Neural cell (in vitro differentiated cells): ENCODE data around the gene CRIP1. TPM values are rescaled to one million over a fixed set of nuclear protein-coding genes. Genes with fewer than 3 reads are reported as not detected.

Experiments
- H2AFZ ChIP-seq: fragments of 200-600, 300-800 bp; sonication (generic), shearing (Covaris generic); 2 replicates; pipeline ENCODE4 v1.6.0; 2014; ENCODE audit warnings: low read depth, mild to moderate bottlenecking, antibody characterized with exemption, low read length, moderate library complexity
- H3F3A ChIP-seq: fragments of 200-600 bp; shearing (Covaris generic); 2 replicates; pipeline ENCODE4 v1.6.1; 2016; ENCODE audit warnings: mild to moderate bottlenecking, moderate library complexity, mixed read lengths, antibody characterized with exemption, low read length; ENCODE audit not compliant: insufficient read depth, poor library complexity, severe bottlenecking
- H3K27ac ChIP-seq: fragments of 200-600, 300-800 bp; sonication (generic), shearing (Covaris generic); 2 replicates; pipeline ENCODE4 v1.5.1; 2014; ENCODE audit warnings: mild to moderate bottlenecking, low read length, moderate library complexity
- H3K27me3 ChIP-seq: fragments of 300-800, 200-600 bp; sonication (generic), shearing (Covaris generic); 2 replicates; pipeline ENCODE4 v1.6.0; 2014; ENCODE audit warnings: mild to moderate bottlenecking, low read depth, low read length, moderate library complexity; ENCODE audit not compliant: insufficient read depth
- H3K36me3 ChIP-seq: fragments of 300-800, 200-600 bp; sonication (generic), shearing (Covaris generic); 2 replicates; pipeline ENCODE4 v1.5.1; 2014; ENCODE audit warnings: mild to moderate bottlenecking, antibody characterized with exemption, low read length, moderate library complexity; ENCODE audit not compliant: insufficient read depth
- H3K4me2 ChIP-seq: fragments of 300-800, 200-600 bp; sonication (generic), shearing (Covaris generic); 2 replicates; pipeline ENCODE4 v1.6.0; 2014; ENCODE audit warnings: mild to moderate bottlenecking, low read length
- H3K4me3 ChIP-seq: fragments of 300-800, 200-600 bp; sonication (generic), shearing (Covaris generic); 2 replicates; pipeline ENCODE4 v1.5.1; 2014; ENCODE audit warnings: mild to moderate bottlenecking, low read length, moderate library complexity
- H3K79me2 ChIP-seq: fragments of 200-600 bp; shearing (Covaris generic); replicated peaks from 2 replicates; pipeline ENCODE4 v1.6.0; 2014; ENCODE audit warnings: mild to moderate bottlenecking, low read length, moderate library complexity; ENCODE audit not compliant: insufficient read depth
- H3K9ac ChIP-seq: fragments of 300-800, 200-600 bp; sonication (generic), shearing (Covaris generic); 2 replicates; pipeline ENCODE4 v1.6.1; 2016; ENCODE audit warnings: mild to moderate bottlenecking, low read length, mixed read lengths
- H3K9me2 ChIP-seq: fragments of 200-600 bp; shearing (Covaris generic); 2 replicates; pipeline ENCODE4 v1.6.1; 2016; ENCODE audit warnings: mild to moderate bottlenecking, low read length, mixed read lengths; ENCODE audit not compliant: insufficient read depth
- H3K9me3 ChIP-seq: fragments of 200-600, 300-800 bp; sonication (generic), shearing (Covaris generic); 2 replicates; pipeline ENCODE4 v1.6.1; 2016; ENCODE audit warnings: mild to moderate bottlenecking, mixed run types, low read length, moderate library complexity, mixed read lengths
- H4K20me1 ChIP-seq: fragments of 200-600 bp; shearing (Covaris generic); 2 replicates; pipeline ENCODE4 v1.6.1; 2016; ENCODE audit warnings: mild to moderate bottlenecking, mixed run types; ENCODE audit not compliant: insufficient read depth
- CTCF ChIP-seq: fragments of 450-650 bp; IDR thresholded peaks from 2 replicates; pipeline ENCODE4 v1.5.1; 2014; ENCODE audit warnings: antibody characterized with exemption, mild to moderate bottlenecking, moderate library complexity; ENCODE audit not compliant: poor library complexity, severe bottlenecking
- EP300 ChIP-seq: fragments of 450-650 bp; conservative IDR thresholded peaks from 2 replicates; pipeline ENCODE4 v1.6.1; 2014; ENCODE audit warnings: antibody characterized with exemption, mild to moderate bottlenecking, moderate library complexity; ENCODE audit not compliant: poor library complexity, severe bottlenecking
- EZH2 ChIP-seq: fragments of 200-600, 300-800 bp; shearing (Covaris generic), sonication (generic); IDR thresholded peaks from 2 replicates; pipeline ENCODE4 v1.6.1; 2014; ENCODE audit warnings: antibody characterized with exemption, low read length, borderline replicate concordance, mild to moderate bottlenecking; ENCODE audit not compliant: insufficient read depth, poor library complexity, severe bottlenecking
- MXI1 ChIP-seq: fragments of 450-650 bp; conservative IDR thresholded peaks from 2 replicates; pipeline ENCODE4 v1.6.1; 2014; ENCODE audit warnings: antibody characterized with exemption, mild to moderate bottlenecking; ENCODE audit not compliant: poor library complexity, severe bottlenecking
- POLR2AphosphoS5 ChIP-seq: IDR thresholded peaks from 2 replicates; pipeline ENCODE4 v1.6.1; 2012
- RAD21 ChIP-seq: fragments of 450-650 bp; conservative IDR thresholded peaks from 2 replicates; pipeline ENCODE4 v1.6.1; 2014; ENCODE audit warnings: antibody characterized with exemption, mild to moderate bottlenecking, moderate library complexity
- REST ChIP-seq: IDR thresholded peaks from 2 replicates; pipeline ENCODE4 v1.6.1; 2012; ENCODE audit warnings: borderline replicate concordance
- SMC3 ChIP-seq: fragments of 450-650 bp; conservative IDR thresholded peaks from 2 replicates; pipeline ENCODE4 v1.6.1; 2014; ENCODE audit warnings: antibody characterized with exemption, mild to moderate bottlenecking, moderate library complexity; ENCODE audit not compliant: poor library complexity
- TAF1 ChIP-seq: IDR thresholded peaks from 2 replicates; pipeline ENCODE4 v1.6.1; 2012; ENCODE audit warnings: low read depth
- polyA plus RNA-seq: library from polyadenylated mRNA; depleted of rRNA; stranded (reverse); fragments of >200 nt; gene quantifications from 2 replicates; pipeline ENCODE4 v1.2.3, GENCODE V29; 2014

Gene CRIP1
- polyA plus RNA-seq, 1 donor from 2014 or later, result 0.58 TPM

GRCh38 chr14:105458010-105458409 lies 28.7 kb upstream of the CRIP1 start:
- no peak for TF ChIP-seq POLR2AphosphoS5
- no peak for TF ChIP-seq EZH2
- TF ChIP-seq MXI1, result no peak
- no peak for TF ChIP-seq CTCF
- no peak for TF ChIP-seq EP300
- no peak for TF ChIP-seq TAF1
- no peak for TF ChIP-seq SMC3
- TF ChIP-seq RAD21, result no peak
- no peak for TF ChIP-seq REST
- Histone ChIP-seq H3K9me2 (no peaks in the 10 kb centered on the region), H3K36me3 (no peaks in the 10 kb centered on the region), H3K9me3 (no peaks in the 10 kb centered on the region), H4K20me1 (no peaks in the 10 kb centered on the region), H3K27ac (no peak overlapping the region), H3K79me2 (no peaks in the 10 kb centered on the region), H3K4me2 (no peak overlapping the region), H3K4me3 (no peak overlapping the region), H3K9ac (no peak overlapping the region), H3K27me3 (no peaks in the 10 kb centered on the region), H2AFZ (no peak overlapping the region), H3F3A (no peaks in the 10 kb centered on the region)

GRCh38 chr14:105458571-105458970 lies 28.1 kb upstream of the CRIP1 start:
- H3K36me3 ChIP-seq, result no peaks in the 10 kb centered on the region
- no peaks in the 10 kb centered on the region for H3K9me3 ChIP-seq
- no peak overlapping the region for H2AFZ ChIP-seq
- no peaks in the 10 kb centered on the region for H4K20me1 ChIP-seq
- no peak overlapping the region for H3K4me3 ChIP-seq
- no peak for TF ChIP-seq SMC3
- TF ChIP-seq REST, result no peak
- no peak for TF ChIP-seq EZH2
- no peak for TF ChIP-seq RAD21
- TF ChIP-seq TAF1, result no peak
- no peak for TF ChIP-seq EP300
- no peak for TF ChIP-seq POLR2AphosphoS5
- TF ChIP-seq MXI1, result no peak
- no peak for TF ChIP-seq CTCF
- H3K9ac ChIP-seq, result no peak overlapping the region
- H3K27ac ChIP-seq, result no peak overlapping the region
- no peaks in the 10 kb centered on the region for H3F3A ChIP-seq
- H3K4me2 ChIP-seq, result no peak overlapping the region
- no peaks in the 10 kb centered on the region for H3K79me2 ChIP-seq
- no peaks in the 10 kb centered on the region for H3K27me3 ChIP-seq
- H3K9me2 ChIP-seq, result no peaks in the 10 kb centered on the region
